ENCODE results near the gene ADAM12. TPM values are rescaled to one million over a fixed set of nuclear protein-coding genes. Genes with fewer than 3 reads are reported as not detected.

ADAM12 gene
- total and polyA plus RNA-seq, 9 of the 15 experiments (the other 6 are each of a cell fraction or from before 2014, with no cell fraction given), result not detected

DNA sequence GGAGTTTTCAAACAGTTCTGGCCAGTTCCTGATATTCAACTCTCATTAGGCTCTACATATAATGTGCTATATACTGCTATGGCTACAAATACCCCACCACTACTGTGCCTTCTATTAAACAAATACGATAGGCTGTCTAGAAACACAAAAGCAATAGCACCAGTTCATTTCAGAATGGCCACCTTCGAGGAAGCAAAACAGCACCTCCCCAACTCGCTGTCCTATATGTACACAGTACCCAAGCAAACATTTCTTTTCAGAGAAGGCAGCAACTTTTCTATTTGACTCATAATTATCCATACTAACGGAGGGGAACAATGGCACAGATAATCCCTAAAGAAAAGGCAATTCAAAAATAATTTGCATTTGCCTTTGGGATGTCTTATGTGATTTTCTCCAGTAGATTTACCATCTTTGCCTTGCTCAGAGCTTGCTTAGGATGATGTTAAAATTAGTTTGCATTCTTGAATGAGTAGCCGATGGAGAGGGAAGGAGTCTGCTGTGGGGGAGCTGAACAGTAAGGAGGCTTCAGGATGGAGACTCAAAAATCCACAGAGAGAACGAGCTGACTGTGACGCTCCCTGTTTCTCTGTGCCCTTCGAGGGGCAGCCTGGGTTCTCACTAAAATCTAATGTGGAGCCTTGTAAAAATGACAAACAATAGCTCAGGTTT lies 273.3 kb downstream of the ADAM12 start:
- in situ Hi-C loops (cut with MboI), result no loop called here
- DNase-seq (ENCODE audit: extremely low read depth in 1 of 4, low spot score in 3 of 4) (no peak), ATAC-seq (no peak), FAIRE-seq (no peak)
- 3% methylated on average over 8 of the region's 8 CpGs for WGBS (ENCODE audit: insufficient coverage, low coverage, missing lambda C conversion rate)
- no peaks in the 10 kb centered on the region for H3K4me1 ChIP-seq (replicated peaks in 1 of 2; ENCODE audit: control insufficient read depth in 2 of 2, insufficient read depth in 2 of 2, low read length in 2 of 2)
- BruUV-seq (replicated peaks), result no TSS peak
- H3K36me3 ChIP-seq (ENCODE audit: control insufficient read depth, insufficient read depth, low read length), result no peaks in the 10 kb centered on the region
- H3K9me1 ChIP-seq (ENCODE audit: control insufficient read depth, insufficient read depth, low read length), result no peaks in the 10 kb centered on the region
- no peaks in the 10 kb centered on the region for H3K9me3 ChIP-seq (replicated peaks; ENCODE audit: control insufficient read depth, insufficient read depth, low read depth, low read length)
- H2AFZ ChIP-seq (ENCODE audit: low read depth, low read length), result no peak overlapping the region
- H3K27ac ChIP-seq (ENCODE audit: extremely low read depth, low read depth, low read length), result no peak overlapping the region
- no peaks in the 10 kb centered on the region for H4K20me1 ChIP-seq (replicated peaks; ENCODE audit: control insufficient read depth, insufficient read depth, low read length)
- H3K27me3 ChIP-seq (ENCODE audit: control insufficient read depth in 2 of 2, insufficient read depth in 2 of 2, low read length in 2 of 2), result peaks cover 0 to 4% of the 10 kb centered on the region in 2 experiments; a peak in 1 of 5 replicates
- H3K4me2 ChIP-seq (ENCODE audit: insufficient read depth, low read length), result no peak overlapping the region
- intact Hi-C loops (cut with micrococcal nuclease), result no loop called here
- H3K79me2 ChIP-seq (ENCODE audit: control insufficient read depth, insufficient read depth, low read length), result no peaks in the 10 kb centered on the region
- no peak overlapping the region for H3K4me3 ChIP-seq
- ChIA-PET POLR2A (interaction anchor here (0.7 kb wide), 1 partner anchor 12 kb away, joined by 4 read pairs; no protein-coding TSS in a partner anchor), CTCF (ENCODE audit: low intra/inter-chr PET ratio) (no interaction called here)
- H3K9ac ChIP-seq (ENCODE audit: insufficient read depth in 1 of 2, low read depth in 2 of 2, low read length in 2 of 2), result no peak overlapping the region
- TF ChIP-seq ZNF184 (CRISPR knock-in tag; IDR thresholded peaks at IDR 0.05) (no peak), IFI16 (CRISPR knock-in tag; IDR thresholded peaks at IDR 0.05) (no peak), HMG20A (CRISPR knock-in tag; conservative IDR thresholded peaks at IDR 0.05) (no peak), ZNF436 (CRISPR knock-in tag; IDR thresholded peaks at IDR 0.05) (no peak), TRIM24 (IDR thresholded peaks at IDR 0.05) (no peak), ZNF696 (CRISPR knock-in tag; conservative IDR thresholded peaks at IDR 0.05) (no peak), SIRT6 (IDR thresholded peaks at IDR 0.05; ENCODE audit: low read depth, low read length) (no peak), ZFX (CRISPR knock-in tag; IDR thresholded peaks at IDR 0.05) (no peak), RHOXF2B (CRISPR knock-in tag; conservative IDR thresholded peaks at IDR 0.05) (no peak), PRMT5 (CRISPR knock-in tag; IDR thresholded peaks at IDR 0.05) (no peak), MTA1 (IDR thresholded peaks at IDR 0.05; ENCODE audit: borderline replicate concordance) (no peak), HNRNPL (IDR thresholded peaks at IDR 0.05; ENCODE audit: low read depth, low read length) (no peak), NR4A1 (CRISPR knock-in tag; IDR thresholded peaks at IDR 0.05) (no peak), NR4A1 (tag; IDR thresholded peaks at IDR 0.05) (no peak), SIN3A (IDR thresholded peaks at IDR 0.05; ENCODE audit: borderline replicate concordance in 2 of 2, control insufficient read depth in 1 of 2, low read depth in 2 of 2, low read length in 2 of 2) (no peak)
- TF ChIP-seq, protein P1, sequence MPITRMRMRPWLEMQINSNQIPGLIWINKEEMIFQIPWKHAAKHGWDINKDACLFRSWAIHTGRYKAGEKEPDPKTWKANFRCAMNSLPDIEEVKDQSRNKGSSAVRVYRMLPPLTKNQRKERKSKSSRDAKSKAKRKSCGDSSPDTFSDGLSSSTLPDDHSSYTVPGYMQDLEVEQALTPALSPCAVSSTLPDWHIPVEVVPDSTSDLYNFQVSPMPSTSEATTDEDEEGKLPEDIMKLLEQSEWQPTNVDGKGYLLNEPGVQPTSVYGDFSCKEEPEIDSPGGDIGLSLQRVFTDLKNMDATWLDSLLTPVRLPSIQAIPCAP (CRISPR knock-in tag; IDR thresholded peaks at IDR 0.05; ENCODE audit: borderline replicate concordance), result no peak
- TF ChIP-seq, protein P2, sequence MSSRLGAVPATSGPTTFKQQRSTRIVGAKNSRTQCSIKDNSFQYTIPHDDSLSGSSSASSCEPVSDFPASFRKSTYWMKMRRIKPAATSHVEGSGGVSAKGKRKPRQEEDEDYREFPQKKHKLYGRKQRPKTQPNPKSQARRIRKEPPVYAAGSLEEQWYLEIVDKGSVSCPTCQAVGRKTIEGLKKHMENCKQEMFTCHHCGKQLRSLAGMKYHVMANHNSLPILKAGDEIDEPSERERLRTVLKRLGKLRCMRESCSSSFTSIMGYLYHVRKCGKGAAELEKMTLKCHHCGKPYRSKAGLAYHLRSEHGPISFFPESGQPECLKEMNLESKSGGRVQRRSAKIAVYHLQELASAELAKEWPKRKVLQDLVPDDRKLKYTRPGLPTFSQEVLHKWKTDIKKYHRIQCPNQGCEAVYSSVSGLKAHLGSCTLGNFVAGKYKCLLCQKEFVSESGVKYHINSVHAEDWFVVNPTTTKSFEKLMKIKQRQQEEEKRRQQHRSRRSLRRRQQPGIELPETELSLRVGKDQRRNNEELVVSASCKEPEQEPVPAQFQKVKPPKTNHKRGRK (tag; IDR thresholded peaks at IDR 0.05), result no peak
- TF ChIP-seq, protein P3, sequence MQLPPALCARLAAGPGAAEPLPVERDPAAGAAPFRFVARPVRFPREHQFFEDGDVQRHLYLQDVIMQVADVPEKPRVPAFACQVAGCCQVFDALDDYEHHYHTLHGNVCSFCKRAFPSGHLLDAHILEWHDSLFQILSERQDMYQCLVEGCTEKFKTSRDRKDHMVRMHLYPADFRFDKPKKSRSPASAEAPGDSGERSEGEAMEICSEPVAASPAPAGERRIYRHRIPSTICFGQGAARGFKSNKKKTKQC (CRISPR knock-in tag; IDR thresholded peaks at IDR 0.05), result no peak
- TF ChIP-seq, protein P4, sequence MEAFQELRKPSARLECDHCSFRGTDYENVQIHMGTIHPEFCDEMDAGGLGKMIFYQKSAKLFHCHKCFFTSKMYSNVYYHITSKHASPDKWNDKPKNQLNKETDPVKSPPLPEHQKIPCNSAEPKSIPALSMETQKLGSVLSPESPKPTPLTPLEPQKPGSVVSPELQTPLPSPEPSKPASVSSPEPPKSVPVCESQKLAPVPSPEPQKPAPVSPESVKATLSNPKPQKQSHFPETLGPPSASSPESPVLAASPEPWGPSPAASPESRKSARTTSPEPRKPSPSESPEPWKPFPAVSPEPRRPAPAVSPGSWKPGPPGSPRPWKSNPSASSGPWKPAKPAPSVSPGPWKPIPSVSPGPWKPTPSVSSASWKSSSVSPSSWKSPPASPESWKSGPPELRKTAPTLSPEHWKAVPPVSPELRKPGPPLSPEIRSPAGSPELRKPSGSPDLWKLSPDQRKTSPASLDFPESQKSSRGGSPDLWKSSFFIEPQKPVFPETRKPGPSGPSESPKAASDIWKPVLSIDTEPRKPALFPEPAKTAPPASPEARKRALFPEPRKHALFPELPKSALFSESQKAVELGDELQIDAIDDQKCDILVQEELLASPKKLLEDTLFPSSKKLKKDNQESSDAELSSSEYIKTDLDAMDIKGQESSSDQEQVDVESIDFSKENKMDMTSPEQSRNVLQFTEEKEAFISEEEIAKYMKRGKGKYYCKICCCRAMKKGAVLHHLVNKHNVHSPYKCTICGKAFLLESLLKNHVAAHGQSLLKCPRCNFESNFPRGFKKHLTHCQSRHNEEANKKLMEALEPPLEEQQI (IDR thresholded peaks at IDR 0.05), result no peak

Data from K562 (cell line).